ENCODE measurements around the gene EIF1AX. TPM values are rescaled to one million over a fixed set of nuclear protein-coding genes. Genes with fewer than 3 reads are reported as not detected.

EIF1AX gene, protein sequence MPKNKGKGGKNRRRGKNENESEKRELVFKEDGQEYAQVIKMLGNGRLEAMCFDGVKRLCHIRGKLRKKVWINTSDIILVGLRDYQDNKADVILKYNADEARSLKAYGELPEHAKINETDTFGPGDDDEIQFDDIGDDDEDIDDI
- total RNA-seq (2014; rRNA removed) (47.5 and 51.1 TPM in 2 replicates), Bru-seq, nascent RNA (percentile 94 among the genes with signal in this experiment), BruChase-seq, experiment 1, labeled RNA remaining after a 6-hour chase (percentile 96 among the genes with signal in this experiment), BruChase-seq, experiment 2, labeled RNA remaining after a 2-hour chase (percentile 94 among the genes with signal in this experiment)
- long read RNA-seq, full-length matches to known transcripts, result 93 of 128 reads
- long read RNA-seq, partial matches to known transcripts, result 4 of 128 reads
- long read RNA-seq, other reads (novel, unspliced or antisense), result 31 of 128 reads

- Histone ChIP-seq H2AFZ (ENCODE audit: low read length) (peak within 1 kb of the TSS; percentile 57; the same call in 1 of the 2 replicates), H3K79me2 (ENCODE audit: low read length) (peaks cover 49% of the 10 kb centered on the region), H3K9ac (ENCODE audit: low read length) (peak within 1 kb of the TSS; percentile 96), H3F3A (ENCODE audit: low read length, unreplicated experiment) (no peaks in the 10 kb centered on the region), H3K9me2 (replicated peaks; ENCODE audit: low read length) (no peaks in the 10 kb centered on the region), H3K4me3 (ENCODE audit: low read length) (peak within 1 kb of the TSS; percentile 100), H3K27ac (ENCODE audit: low read length) (peak within 1 kb of the TSS; percentile 30; the same call in 1 of the 2 replicates), H3K36me3 (ENCODE audit: low read depth, low read length) (peaks cover 34% of the 10 kb centered on the region), H3K9me3 (ENCODE audit: low read length) (no peaks in the 10 kb centered on the region), H4K20me1 (ENCODE audit: low read length) (peaks cover 40% of the 10 kb centered on the region), H3K4me1 (ENCODE audit: insufficient read depth, low read length) (peaks cover 34% of the 10 kb centered on the region), H3K4me2 (ENCODE audit: low read length) (peak within 1 kb of the TSS; percentile 98), H3K27me3 (ENCODE audit: low read length) (no peaks in the 10 kb centered on the region)
- TF ChIP-seq EZH2phosphoT487 (IDR thresholded peaks at IDR 0.05; ENCODE audit: borderline replicate concordance, low read length), result no peak
- no peak for TF ChIP-seq EZH2 (IDR thresholded peaks at IDR 0.05; ENCODE audit: low read length, unreplicated experiment)
- no peak for TF ChIP-seq CTCF (conservative IDR thresholded peaks at IDR 0.05; ENCODE audit: low read depth, low read length)
- intact Hi-C loops (cut with micrococcal nuclease), result no loop called here
- CTCF ChIA-PET, result interaction anchor here (0.6 kb wide), 2 partner anchors 76 to 231 kb away, joined by 3 to 10 read pairs; no protein-coding TSS in a partner anchor
- DNase-seq, result peak; percentile 97
- POLR2A ChIA-PET (ENCODE audit: unreplicated experiment), result interaction anchor here (0.6 to 0.7 kb wide), 3 partner anchors 112 to 1787 kb away, joined by 3 to 9 read pairs (median 3); partner anchors contain the start of gene SCML2
- TSS peak; percentile 39 for BruUV-seq (replicated peaks)
- peak; percentile 96 for ATAC-seq
Observed at GRCh38 chrX:20141281-20142220, at the start of gene EIF1AX. Gene EIF1AX, minus strand, starts transcription at chrX:20141838. Its CDS starts 198 bp downstream, at chrX:20141640.

DNA sequence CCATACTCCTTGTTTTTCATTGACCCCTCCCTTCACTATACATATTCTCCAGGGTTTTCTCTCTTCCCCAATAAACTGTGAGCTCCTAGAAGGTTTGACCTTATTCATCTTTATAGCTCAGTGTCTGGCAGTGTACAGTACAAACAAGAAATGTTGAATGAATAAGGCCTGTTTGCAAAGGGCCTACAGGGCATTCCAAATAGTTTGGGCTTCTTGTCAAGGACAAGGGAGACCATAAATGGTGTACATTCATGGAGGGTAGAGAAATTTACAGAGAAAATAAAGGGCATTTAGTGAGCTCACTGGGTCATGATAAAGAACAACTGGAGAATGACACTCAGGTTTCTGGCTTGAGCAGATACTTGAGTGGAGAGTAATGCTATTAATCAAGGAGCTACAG is 47.5 kb upstream of the EIF1AX start:
- Histone ChIP-seq H3K36me3 (ENCODE audit: low read depth, low read length) (peaks cover 6% of the 10 kb centered on the region; the same call in 1 of the 2 replicates), H3K27me3 (ENCODE audit: low read length) (no peaks in the 10 kb centered on the region), H4K20me1 (ENCODE audit: low read length) (no peaks in the 10 kb centered on the region), H3K4me1 (ENCODE audit: insufficient read depth, low read length) (no peaks in the 10 kb centered on the region), H3K9ac (ENCODE audit: low read length) (no peak overlapping the region), H3K27ac (ENCODE audit: low read length) (no peak overlapping the region), H3K4me3 (ENCODE audit: low read length) (no peak overlapping the region), H2AFZ (ENCODE audit: low read length) (no peak overlapping the region), H3K9me2 (replicated peaks; ENCODE audit: low read length) (no peaks in the 10 kb centered on the region), H3K9me3 (ENCODE audit: low read length) (no peaks in the 10 kb centered on the region), H3K4me2 (ENCODE audit: low read length) (no peak overlapping the region), H3K79me2 (ENCODE audit: low read length) (no peaks in the 10 kb centered on the region), H3F3A (ENCODE audit: low read length, unreplicated experiment) (no peaks in the 10 kb centered on the region)
- TF ChIP-seq EZH2phosphoT487 (IDR thresholded peaks at IDR 0.05; ENCODE audit: borderline replicate concordance, low read length), result no peak
- TF ChIP-seq EZH2 (IDR thresholded peaks at IDR 0.05; ENCODE audit: low read length, unreplicated experiment), result no peak
- no peak for TF ChIP-seq CTCF (conservative IDR thresholded peaks at IDR 0.05; ENCODE audit: low read depth, low read length)
- no peak; the same call in 1 of the 2 replicates for ATAC-seq
- BruUV-seq (replicated peaks), result no TSS peak
- ChIA-PET POLR2A (ENCODE audit: unreplicated experiment) (interaction anchor here (0.6 to 0.7 kb wide), 2 partner anchors 323 to 1530 kb away, joined by 3 to 11 read pairs; no protein-coding TSS in a partner anchor), CTCF (no interaction called here)
- intact Hi-C loops (cut with micrococcal nuclease), result no loop called here
- DNase-seq, result no peak

All from PC-3 (cell line).